ENCODE results near the gene PLA2G4A.

GRCh38 chr1:186792870-186793581, 35.7 kb upstream of the PLA2G4A start:
- no peak for TF ChIP-seq GATA2 (IDR thresholded peaks at IDR 0.05; ENCODE audit: low read depth, low read length)
- TF ChIP-seq GATA3 (IDR thresholded peaks at IDR 0.05; ENCODE audit: low read depth, low read length) = no peak

Measured in SH-SY5Y (cell line).